B cell (primary cell): ENCODE results near the gene TIE1. TPM values are rescaled to one million over a fixed set of nuclear protein-coding genes. Genes with fewer than 3 reads are reported as not detected.

ENCODE experiments used
- ATAC-seq: fragments of 200-7000 bp; cut with Tn5 transposase; one replicate; pipeline ENCODE4 v1.10.0; 2021; ENCODE audit warnings: low read depth, mild to moderate bottlenecking, moderate number of reproducible peaks, moderate library complexity
- CTCF ChIA-PET: fragments of 350-600 bp; sonication (Branson Sonifier 250); formaldehyde crosslinking; loops from one replicate; lab custom pipeline; 2021; ENCODE audit warnings: antibody characterized with exemption, inconsistent platforms; lab: Charles Lee
- POLR2A ChIA-PET: fragments of 350-600 bp; sonication (Branson Sonifier 250); formaldehyde crosslinking; loops from one replicate; lab custom pipeline; 2021; ENCODE audit warnings: antibody characterized with exemption; lab: Charles Lee
- DNase-seq: peaks from one replicate; pipeline ENCODE4 v3.0.0; 2013
- H2AFZ ChIP-seq: 2 replicates; pipeline ENCODE4 v1.6.1; 2012; ENCODE audit warnings: mild to moderate bottlenecking, low read depth, low read length; ENCODE audit not compliant: insufficient read depth, poor library complexity, severe bottlenecking
- H3K27ac ChIP-seq, 2 donors: 1 replicate in 1 of 2; 2 replicates in 1 of 2; pipeline ENCODE4 v1.5.1; 2012 to 2013; ENCODE audit warnings: low read length in 2 of 2, mild to moderate bottlenecking in 2 of 2, moderate library complexity in 1 of 2
- H3K27me3 ChIP-seq, 4 experiments: fragments of 200-600 bp in 1 of 4; sonication (generic) in 1 of 4; replicated peaks in 1 of 4; 1 replicate in 2 of 4; 2 replicates in 2 of 4; pipeline versions ENCODE4 v1.6.1 to v1.7.0; 2013 to 2016; ENCODE audit warnings: low read length in 3 of 4, mild to moderate bottlenecking in 2 of 4, mixed read lengths in 1 of 4, moderate library complexity in 1 of 4; ENCODE audit not compliant: insufficient read depth in 4 of 4, control insufficient read depth in 3 of 4; ENCODE audit errors: control extremely low read depth in 1 of 4
- H3K36me3 ChIP-seq, 2 experiments: replicated peaks in 1 of 2; 1 replicate in 1 of 2; 2 replicates in 1 of 2; pipeline versions ENCODE4 v1.6.1 to v1.7.1; 2013; ENCODE audit warnings: low read length in 1 of 2; ENCODE audit not compliant: insufficient read depth in 2 of 2, control insufficient read depth in 1 of 2; ENCODE audit errors: control extremely low read depth in 1 of 2, extremely low read depth in 1 of 2
- H3K4me1 ChIP-seq, 2 donors: fragments of 200-600 bp in 1 of 2; sonication (generic) in 1 of 2; 1 replicate in 1 of 2; 2 replicates in 1 of 2; pipeline versions ENCODE4 v1.5.1 to v1.6.1; 2013 to 2017; ENCODE audit warnings: low read length in 2 of 2; ENCODE audit not compliant: control insufficient read depth in 2 of 2, insufficient read depth in 2 of 2
- H3K4me2 ChIP-seq: replicated peaks from 2 replicates; pipeline ENCODE3; 2012; ENCODE audit warnings: mild to moderate bottlenecking, low read depth, low read length; ENCODE audit not compliant: poor library complexity, severe bottlenecking
- H3K4me3 ChIP-seq, 5 experiments: fragments of 200-600 bp in 1 of 5; sonication (generic) in 1 of 5; 1 replicate in 3 of 5; 2 replicates in 2 of 5; pipeline versions ENCODE4 v1.5.1 to v1.7.0; 2011 to 2016; ENCODE audit warnings: low read length in 4 of 5, mild to moderate bottlenecking in 4 of 5, low read depth in 2 of 5, control low read depth in 1 of 5, moderate library complexity in 1 of 5; ENCODE audit not compliant: insufficient read depth in 1 of 5; ENCODE audit errors: control extremely low read depth in 1 of 5, extremely low read depth in 1 of 5
- H3K79me2 ChIP-seq: fragments of 200-600 bp; sonication (generic); one replicate; pipeline ENCODE4 v1.6.0; 2016; ENCODE audit warnings: low read length; ENCODE audit not compliant: control insufficient read depth, insufficient read depth
- H3K9ac ChIP-seq: fragments of 200-600 bp; sonication (generic); 2 replicates; pipeline ENCODE4 v1.6.1; 2017; ENCODE audit warnings: mild to moderate bottlenecking, low read length, moderate library complexity
- H3K9me3 ChIP-seq, 3 donors: one replicate each; pipeline versions ENCODE4 v1.6.1 to v1.7.1; 2013; ENCODE audit warnings: low read length in 2 of 3; ENCODE audit not compliant: control insufficient read depth in 2 of 3, insufficient read depth in 1 of 3; ENCODE audit errors: control extremely low read depth in 1 of 3
- H4K20me1 ChIP-seq: 2 replicates; pipeline ENCODE4 v1.6.0; 2012; ENCODE audit warnings: mild to moderate bottlenecking, low read length; ENCODE audit not compliant: insufficient read depth, control insufficient read depth, poor library complexity, severe bottlenecking
- H3K27ac Mint-ChIP-seq: one replicate; pipeline ENCODE4 v1.8.0; 2021; ENCODE audit warnings: mixed read lengths
- H3K27me3 Mint-ChIP-seq: one replicate; pipeline ENCODE4 v1.8.0; 2021; ENCODE audit warnings: mixed read lengths
- H3K4me1 Mint-ChIP-seq: one replicate; pipeline ENCODE4 v1.8.0; 2021; ENCODE audit warnings: mixed read lengths
- H3K4me3 Mint-ChIP-seq: one replicate; pipeline ENCODE4 v1.8.0; 2021; ENCODE audit warnings: mixed read lengths
- H3K9me3 Mint-ChIP-seq: one replicate; pipeline ENCODE4 v1.8.0; 2022; ENCODE audit warnings: mixed read lengths; ENCODE audit not compliant: insufficient read depth
- EZH2 ChIP-seq: IDR thresholded peaks from 2 replicates; pipeline ENCODE4 v1.6.1; 2012; ENCODE audit warnings: borderline replicate concordance, low read depth, mild to moderate bottlenecking, moderate library complexity, low read length; ENCODE audit not compliant: insufficient read depth, poor library complexity, severe bottlenecking
- WGBS: methylation state at CpG from one replicate; pipeline ENCODE4 v1.1.5; 2013; ENCODE audit warnings: missing lambda C conversion rate; ENCODE audit not compliant: insufficient coverage; 5-methylcytosine and 5-hydroxymethylcytosine counted together
- intact Hi-C: fragments of 100-400 bp; cut with micrococcal nuclease; formaldehyde crosslinking; loops from one replicate; pipeline ENCODE4 v1.10.0; 2022
- polyA plus RNA-seq: library from polyadenylated mRNA; depleted of rRNA; stranded (reverse); fragments of >200 nt; gene quantifications from 2 replicates; pipeline ENCODE4 v1.2.3, GENCODE V29; 2012
- total RNA-seq, 2 donors: library from RNA; stranded (reverse); fragments of 120-200 nt in 1 of 2; gene quantifications; 1 replicate in 1 of 2; 2 replicates in 1 of 2; pipeline versions ENCODE4 v1.2.3 to v1.2.4, GENCODE V29; 2013 to 2022
- TF ChIP-seq, protein P1 (sequence below): fragments of 200-600 bp; IDR thresholded peaks from one replicate; pipeline ENCODE4 v1.8.0; 2022; ENCODE audit warnings: antibody characterized with exemption, mild to moderate bottlenecking

TIE1 gene
- total and polyA plus RNA-seq, 2 donors (not counting 1 experiment from before 2014, with no cell fraction given), result 0.10 TPM; not detected in 1

DNA sequence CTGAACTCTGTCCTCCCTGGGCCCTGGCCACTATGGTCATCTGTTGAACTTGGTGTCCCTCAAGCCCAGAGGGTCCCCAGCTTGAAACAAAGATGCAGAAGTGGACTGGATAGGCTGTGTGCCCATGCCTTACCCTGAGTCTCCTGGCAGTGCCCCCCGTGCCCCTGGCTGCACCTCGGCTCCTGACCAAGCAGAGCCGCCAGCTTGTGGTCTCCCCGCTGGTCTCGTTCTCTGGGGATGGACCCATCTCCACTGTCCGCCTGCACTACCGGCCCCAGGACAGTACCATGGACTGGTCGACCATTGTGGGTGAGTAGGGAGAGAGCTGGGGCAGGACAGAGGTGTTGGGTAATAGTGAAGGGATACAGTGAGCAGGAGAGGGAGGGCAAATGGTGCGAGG is 10.7 kb downstream of the TIE1 start:
- Histone ChIP-seq H3K36me3 (no peaks in the 10 kb centered on the region), H3K9me3 (no peaks in the 10 kb centered on the region), H3K27me3 (no peaks in the 10 kb centered on the region), H3K4me1 (no peaks in the 10 kb centered on the region), H3K4me3 (no peak overlapping the region), H3K9ac (no peak overlapping the region), H3K79me2 (no peaks in the 10 kb centered on the region), H3K4me2 (no peak overlapping the region), H2AFZ (no peak overlapping the region), H3K27ac (no peak overlapping the region), H4K20me1 (no peaks in the 10 kb centered on the region)
- CTCF ChIA-PET, result no interaction called here
- intact Hi-C loops, result no loop called here
- Mint-ChIP-seq H3K4me3 (no peak overlapping the region), H3K4me1 (no peaks in the 10 kb centered on the region), H3K27ac (no peak overlapping the region), H3K27me3 (peaks cover 2% of the 10 kb centered on the region), H3K9me3 (no peaks in the 10 kb centered on the region)
- 94% methylated on average over 9 of the region's 9 CpGs for WGBS
- DNase-seq (no peak), ATAC-seq (no peak)
- POLR2A ChIA-PET, result no interaction called here
- TF ChIP-seq, protein P1, sequence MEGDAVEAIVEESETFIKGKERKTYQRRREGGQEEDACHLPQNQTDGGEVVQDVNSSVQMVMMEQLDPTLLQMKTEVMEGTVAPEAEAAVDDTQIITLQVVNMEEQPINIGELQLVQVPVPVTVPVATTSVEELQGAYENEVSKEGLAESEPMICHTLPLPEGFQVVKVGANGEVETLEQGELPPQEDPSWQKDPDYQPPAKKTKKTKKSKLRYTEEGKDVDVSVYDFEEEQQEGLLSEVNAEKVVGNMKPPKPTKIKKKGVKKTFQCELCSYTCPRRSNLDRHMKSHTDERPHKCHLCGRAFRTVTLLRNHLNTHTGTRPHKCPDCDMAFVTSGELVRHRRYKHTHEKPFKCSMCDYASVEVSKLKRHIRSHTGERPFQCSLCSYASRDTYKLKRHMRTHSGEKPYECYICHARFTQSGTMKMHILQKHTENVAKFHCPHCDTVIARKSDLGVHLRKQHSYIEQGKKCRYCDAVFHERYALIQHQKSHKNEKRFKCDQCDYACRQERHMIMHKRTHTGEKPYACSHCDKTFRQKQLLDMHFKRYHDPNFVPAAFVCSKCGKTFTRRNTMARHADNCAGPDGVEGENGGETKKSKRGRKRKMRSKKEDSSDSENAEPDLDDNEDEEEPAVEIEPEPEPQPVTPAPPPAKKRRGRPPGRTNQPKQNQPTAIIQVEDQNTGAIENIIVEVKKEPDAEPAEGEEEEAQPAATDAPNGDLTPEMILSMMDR, result no peak
- TF ChIP-seq EZH2, result no peak

DNA sequence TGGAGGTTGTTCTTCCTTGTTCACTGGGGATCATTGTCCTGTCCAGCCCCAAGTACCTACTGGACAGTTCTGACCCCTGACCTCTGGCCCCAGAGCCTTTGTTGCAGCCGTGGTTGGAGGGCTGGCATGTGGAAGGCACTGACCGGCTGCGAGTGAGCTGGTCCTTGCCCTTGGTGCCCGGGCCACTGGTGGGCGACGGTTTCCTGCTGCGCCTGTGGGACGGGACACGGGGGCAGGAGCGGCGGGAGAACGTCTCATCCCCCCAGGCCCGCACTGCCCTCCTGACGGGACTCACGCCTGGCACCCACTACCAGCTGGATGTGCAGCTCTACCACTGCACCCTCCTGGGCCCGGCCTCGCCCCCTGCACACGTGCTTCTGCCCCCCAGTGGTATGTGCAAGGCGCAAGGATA is 11.4 kb downstream of the TIE1 start:
- Mint-ChIP-seq H3K4me3 (no peak overlapping the region), H3K4me1 (no peaks in the 10 kb centered on the region), H3K9me3 (no peaks in the 10 kb centered on the region), H3K27me3 (no peaks in the 10 kb centered on the region), H3K27ac (no peak overlapping the region)
- no peak for DNase-seq
- H3K79me2 ChIP-seq, result no peaks in the 10 kb centered on the region
- no peaks in the 10 kb centered on the region for H3K9me3 ChIP-seq
- no peaks in the 10 kb centered on the region for H3K27me3 ChIP-seq
- TF ChIP-seq, protein P1, result no peak
- no peak for TF ChIP-seq EZH2
- H3K4me1 ChIP-seq, result no peaks in the 10 kb centered on the region
- H2AFZ ChIP-seq, result no peak overlapping the region
- intact Hi-C loops, result no loop called here
- no peaks in the 10 kb centered on the region for H4K20me1 ChIP-seq
- ChIA-PET CTCF (no interaction called here), POLR2A (no interaction called here)
- H3K9ac ChIP-seq, result no peak overlapping the region
- WGBS, result 93% methylated on average over 17 of the region's 19 CpGs
- H3K27ac ChIP-seq, result no peak overlapping the region
- no peaks in the 10 kb centered on the region for H3K36me3 ChIP-seq
- no peak overlapping the region for H3K4me2 ChIP-seq
- ATAC-seq, result no peak
- no peak overlapping the region for H3K4me3 ChIP-seq
